Lower leg skin (tissue), 4 donors: ENCODE measurements around the gene PAPLN. TPM values are rescaled to one million over a fixed set of nuclear protein-coding genes. Genes with fewer than 3 reads are reported as not detected.

Experiments used
- DNase-seq, 2 donors: peaks; one replicate each; pipeline ENCODE4 v3.0.0-alpha.2; 2019; ENCODE audit warnings: low spot score in 2 of 2
- H3K4me3 ChIP-seq: fragments of 200-600 bp; sonication (generic); 2 replicates; pipeline ENCODE4 v1.5.1; 2017; ENCODE audit warnings: mild to moderate bottlenecking, low read depth; ENCODE audit not compliant: poor library complexity, severe bottlenecking
- CTCF ChIP-seq, 3 donors: fragments of 450-650 bp; IDR thresholded peaks; one replicate each; pipeline ENCODE4 v1.5.1; 2016; ENCODE audit warnings: antibody characterized with exemption in 3 of 3, mild to moderate bottlenecking in 3 of 3, moderate library complexity in 2 of 3
- POLR2A ChIP-seq, 2 donors: fragments of 450-650 bp; IDR thresholded peaks; one replicate each; pipeline ENCODE4 v1.6.1; 2016 to 2017; ENCODE audit warnings: antibody characterized with exemption in 2 of 2, mild to moderate bottlenecking in 1 of 2, moderate library complexity in 1 of 2
- WGBS, 2 donors: methylation state at CpG; one replicate each; pipeline ENCODE4 v1.1.5; 2018; 5-methylcytosine and 5-hydroxymethylcytosine counted together
- intact Hi-C: fragments of 100-400 bp; cut with DNase I; formaldehyde crosslinking; loops from one replicate; pipeline ENCODE4 v1.15.0; 2023; ENCODE audit warnings: low total_unique reads
- total RNA-seq, 4 donors: library from RNA; depleted of rRNA; stranded (reverse); fragments of >200 nt; gene quantifications; one replicate each; pipeline ENCODE4 v1.1.0, GENCODE V29; 2016

Gene PAPLN
- total RNA-seq, 4 donors from 2014 or later, result 11.2 to 36.4 (median 22.6) TPM

GRCh38 chr14:73266317-73266716 lies 29.0 kb downstream of the PAPLN start:
- 81 to 94% methylated on average over 5 to 7 of the region's 7 CpGs for WGBS, 2 donors
- intact Hi-C loops, result no loop called here
- no peak overlapping the region for H3K4me3 ChIP-seq
- TF ChIP-seq CTCF (IDR thresholded peaks at IDR 0.05), result no peak
- TF ChIP-seq POLR2A (IDR thresholded peaks at IDR 0.05), result no peak
- peak in 1 of 2 donors; percentile 62 for DNase-seq

DNA sequence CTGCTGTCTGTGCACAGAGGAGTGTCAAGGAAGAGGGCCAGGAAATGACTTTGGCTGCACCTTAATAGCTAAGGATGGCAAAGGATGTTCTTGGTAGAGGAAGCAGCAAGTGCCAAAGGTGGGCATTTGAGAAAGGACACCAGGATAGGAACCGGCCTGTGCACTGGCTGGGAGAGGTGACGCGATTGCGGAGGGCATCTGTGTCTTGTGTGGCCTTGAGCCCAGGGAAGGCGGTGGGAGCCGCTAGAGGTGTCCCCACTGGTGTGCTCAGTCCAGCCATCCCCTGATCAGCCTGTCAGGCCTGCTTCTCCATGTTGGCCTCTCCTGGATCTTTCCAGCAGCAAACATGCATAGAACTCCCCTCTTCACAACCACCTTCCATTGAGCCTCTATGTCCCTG lies 30.2 kb downstream of the PAPLN start:
- intact Hi-C loops, result no loop called here
- peak in 1 of 2 donors; percentile 71 for DNase-seq
- 97 to 99% methylated on average over 6 of the region's 6 CpGs for WGBS, 2 donors
- H3K4me3 ChIP-seq, result no peak overlapping the region
- TF ChIP-seq POLR2A (IDR thresholded peaks at IDR 0.05), result no peak
- no peak for TF ChIP-seq CTCF (IDR thresholded peaks at IDR 0.05)

GRCh38 chr14:73269729-73270531 lies 32.6 kb downstream of the PAPLN start:
- TF ChIP-seq CTCF (IDR thresholded peaks at IDR 0.05) (no peak), POLR2A (IDR thresholded peaks at IDR 0.05) (no peak)
- intact Hi-C loops, result no loop called here
- H3K4me3 ChIP-seq, result no peak overlapping the region
- peak in 1 of 2 donors; percentile 87 for DNase-seq
- 23 to 48% methylated on average over 41 to 47 of the region's 48 CpGs for WGBS, 2 donors

- TF ChIP-seq POLR2A (IDR thresholded peaks at IDR 0.05), result no peak
- no peak for TF ChIP-seq CTCF (IDR thresholded peaks at IDR 0.05)
- 56 to 69% methylated on average over 6 of the region's 6 CpGs for WGBS, 2 donors
- no peak overlapping the region for H3K4me3 ChIP-seq
- intact Hi-C loops, result no loop called here
- peak in 1 of 2 donors; percentile 64 for DNase-seq
Measured at GRCh38 chr14:73272393-73272792, 35.1 kb downstream of the PAPLN start.

- TF ChIP-seq POLR2A (IDR thresholded peaks at IDR 0.05), result no peak
- no peak for TF ChIP-seq CTCF (IDR thresholded peaks at IDR 0.05)
- DNase-seq, result no peak
- intact Hi-C loops, result no loop called here
- no peak overlapping the region for H3K4me3 ChIP-seq
- WGBS, 2 donors, result 89 to 92% methylated on average over 4 of the region's 4 CpGs
Measured at GRCh38 chr14:73273799-73274198, 36.5 kb downstream of the PAPLN start.
